HL-60 (cell line): ENCODE results near the gene MOCS1.

Source experiments
- DNase-seq, 2 experiments: peaks; one replicate each; pipeline ENCODE4 v3.0.0-alpha.2; 2010 to 2020; ENCODE audit warnings: low read depth in 1 of 2, low spot score in 1 of 2
- H3K27ac ChIP-seq: fragments of 250-450 bp; sonication (Bioruptor Pico); replicated peaks from 2 replicates; pipeline ENCODE4 v1.5.1; 2020; ENCODE audit warnings: mild to moderate bottlenecking, moderate library complexity
- H3K27me3 ChIP-seq: fragments of 250-450 bp; sonication (Bioruptor Pico); 2 replicates; pipeline ENCODE4 v1.5.1; 2021; ENCODE audit warnings: mild to moderate bottlenecking, moderate library complexity; ENCODE audit not compliant: insufficient read depth, poor library complexity, severe bottlenecking
- H3K4me3 ChIP-seq: replicated peaks from 2 replicates; pipeline ENCODE4 v1.5.1; 2011; ENCODE audit warnings: mild to moderate bottlenecking, control low read depth, low read length; ENCODE audit not compliant: insufficient read depth
- CTCF ChIP-seq: IDR thresholded peaks from one replicate; pipeline ENCODE4 v1.5.1; 2011; ENCODE audit warnings: low read length, control low read depth, inconsistent platforms; ENCODE audit not compliant: insufficient read depth
- GABPA ChIP-seq: IDR thresholded peaks from 2 replicates; pipeline ENCODE4 v1.6.1; 2012; ENCODE audit warnings: low read depth
- POLR2AphosphoS5 ChIP-seq: IDR thresholded peaks from 2 replicates; pipeline ENCODE4 v1.6.1; 2012; ENCODE audit warnings: low read depth
- REST ChIP-seq: IDR thresholded peaks from 2 replicates; pipeline ENCODE4 v1.6.1; 2012; ENCODE audit warnings: low read depth; ENCODE audit not compliant: insufficient replicate concordance
- SPI1 ChIP-seq: IDR thresholded peaks from 2 replicates; pipeline ENCODE4 v1.6.1; 2012; ENCODE audit warnings: low read depth, mild to moderate bottlenecking, borderline replicate concordance

MOCS1 gene

GRCh38 chr6:39906318-39906761 is 27.9 kb downstream of the MOCS1 start:
- DNase-seq: no peak
- H3K27me3 ChIP-seq: no peaks in the 10 kb centered on the region
- H3K4me3 ChIP-seq: no peak overlapping the region
- H3K27ac ChIP-seq: no peak overlapping the region
- TF ChIP-seq POLR2AphosphoS5: no peak
- TF ChIP-seq GABPA: no peak
- TF ChIP-seq SPI1: no peak
- no peak for TF ChIP-seq REST
- no peak for TF ChIP-seq CTCF

- H3K27ac ChIP-seq: no peak overlapping the region
- no peaks in the 10 kb centered on the region for H3K27me3 ChIP-seq
- TF ChIP-seq SPI1 (no peak), GABPA (no peak), CTCF (no peak), POLR2AphosphoS5 (no peak), REST (no peak)
- no peak overlapping the region for H3K4me3 ChIP-seq
- DNase-seq: no peak
Observed at GRCh38 chr6:39905640-39905975, 28.7 kb downstream of the MOCS1 start.

GRCh38 chr6:39904946-39905639 is 29.2 kb downstream of the MOCS1 start:
- no peaks in the 10 kb centered on the region for H3K27me3 ChIP-seq
- no peak for DNase-seq
- no peak overlapping the region for H3K4me3 ChIP-seq
- no peak overlapping the region for H3K27ac ChIP-seq
- no peak for TF ChIP-seq REST
- no peak for TF ChIP-seq CTCF
- no peak for TF ChIP-seq GABPA
- TF ChIP-seq POLR2AphosphoS5: no peak
- no peak for TF ChIP-seq SPI1
